Thoracic aorta (tissue), 2 donors: ENCODE results near the gene EPHA6. TPM values are rescaled to one million over a fixed set of nuclear protein-coding genes. Genes with fewer than 3 reads are reported as not detected.

ENCODE experiments used
- ATAC-seq: fragments of 150-250 bp; one replicate; pipeline ENCODE4 v1.8.0; 2017; ENCODE audit warnings: low read depth; ENCODE audit not compliant: insufficient number of reproducible peaks, low FRiP score
- DNase-seq: peaks from one replicate; pipeline ENCODE4 v3.0.0-alpha.2; 2020; ENCODE audit warnings: low spot score
- H3K27ac ChIP-seq, 2 donors: fragments of 200-600 bp; sonication (generic); 1 replicate in 1 of 2; 2 replicates in 1 of 2; pipeline ENCODE4 v1.5.1; 2016; ENCODE audit warnings: mild to moderate bottlenecking in 2 of 2, moderate library complexity in 2 of 2
- H3K27me3 ChIP-seq: fragments of 200-600 bp; sonication (generic); replicated peaks from 2 replicates; pipeline ENCODE4 v1.6.0; 2016; ENCODE audit warnings: mild to moderate bottlenecking; ENCODE audit not compliant: insufficient read depth
- H3K36me3 ChIP-seq: fragments of 200-600 bp; sonication (generic); one replicate; pipeline ENCODE4 v1.5.1; 2016
- H3K4me1 ChIP-seq, 2 donors: fragments of 200-600 bp; sonication (generic); 1 replicate in 1 of 2; 2 replicates in 1 of 2; pipeline versions ENCODE4 v1.5.1 to v1.6.0; 2016; ENCODE audit warnings: low read depth in 2 of 2, mild to moderate bottlenecking in 1 of 2; ENCODE audit not compliant: control insufficient read depth in 1 of 2
- H3K4me3 ChIP-seq: fragments of 200-600 bp; sonication (generic); 2 replicates; pipeline ENCODE4 v1.5.1; 2016; ENCODE audit warnings: mild to moderate bottlenecking
- H3K9me3 ChIP-seq: fragments of 200-600 bp; sonication (generic); 2 replicates; pipeline ENCODE4 v1.5.1; 2016
- total RNA-seq, 2 donors: library from RNA; depleted of rRNA; stranded (reverse); fragments of >200 nt; gene quantifications; one replicate each; pipeline versions ENCODE4 v1.1.0 to v1.2.3, GENCODE V29; 2016
- TF ChIP-seq, protein P1 (sequence below): fragments of 200-600 bp; sonication (generic); IDR thresholded peaks from one replicate; pipeline ENCODE4 v1.5.1; 2019; ENCODE audit warnings: antibody characterized with exemption

EPHA6 gene
- total RNA-seq, 2 donors from 2014 or later, result 0.71 to 3.2 TPM

DNA sequence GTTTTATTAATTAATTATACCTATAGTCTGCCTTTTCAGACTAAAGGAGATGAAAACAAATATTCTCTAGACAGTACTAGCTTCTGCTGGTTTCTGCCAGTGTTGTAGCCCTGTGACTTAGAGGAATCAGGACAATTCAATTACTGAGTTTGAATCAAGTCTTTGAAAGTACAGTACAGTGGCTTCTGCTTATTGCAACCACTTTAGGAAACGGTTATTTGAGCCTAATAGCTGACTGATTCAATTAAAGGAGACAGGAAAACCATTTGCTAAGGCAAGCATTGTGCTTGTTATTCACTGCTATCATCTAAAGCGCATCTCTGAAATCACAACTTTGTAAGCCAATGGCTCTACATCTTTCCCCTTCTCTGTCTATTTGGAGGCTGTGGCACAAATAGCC lies 860.1 kb downstream of the EPHA6 start:
- no peaks in the 10 kb centered on the region for H3K36me3 ChIP-seq
- H3K27me3 ChIP-seq, result no peaks in the 10 kb centered on the region
- TF ChIP-seq, protein P1, sequence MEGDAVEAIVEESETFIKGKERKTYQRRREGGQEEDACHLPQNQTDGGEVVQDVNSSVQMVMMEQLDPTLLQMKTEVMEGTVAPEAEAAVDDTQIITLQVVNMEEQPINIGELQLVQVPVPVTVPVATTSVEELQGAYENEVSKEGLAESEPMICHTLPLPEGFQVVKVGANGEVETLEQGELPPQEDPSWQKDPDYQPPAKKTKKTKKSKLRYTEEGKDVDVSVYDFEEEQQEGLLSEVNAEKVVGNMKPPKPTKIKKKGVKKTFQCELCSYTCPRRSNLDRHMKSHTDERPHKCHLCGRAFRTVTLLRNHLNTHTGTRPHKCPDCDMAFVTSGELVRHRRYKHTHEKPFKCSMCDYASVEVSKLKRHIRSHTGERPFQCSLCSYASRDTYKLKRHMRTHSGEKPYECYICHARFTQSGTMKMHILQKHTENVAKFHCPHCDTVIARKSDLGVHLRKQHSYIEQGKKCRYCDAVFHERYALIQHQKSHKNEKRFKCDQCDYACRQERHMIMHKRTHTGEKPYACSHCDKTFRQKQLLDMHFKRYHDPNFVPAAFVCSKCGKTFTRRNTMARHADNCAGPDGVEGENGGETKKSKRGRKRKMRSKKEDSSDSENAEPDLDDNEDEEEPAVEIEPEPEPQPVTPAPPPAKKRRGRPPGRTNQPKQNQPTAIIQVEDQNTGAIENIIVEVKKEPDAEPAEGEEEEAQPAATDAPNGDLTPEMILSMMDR, result no peak
- H3K4me3 ChIP-seq, result no peak overlapping the region
- ATAC-seq (no peak), DNase-seq (no peak)
- peaks cover 0 to 8% of the 10 kb centered on the region in 2 donors for H3K4me1 ChIP-seq
- no peak overlapping the region for H3K27ac ChIP-seq
- H3K9me3 ChIP-seq, result no peaks in the 10 kb centered on the region

DNA sequence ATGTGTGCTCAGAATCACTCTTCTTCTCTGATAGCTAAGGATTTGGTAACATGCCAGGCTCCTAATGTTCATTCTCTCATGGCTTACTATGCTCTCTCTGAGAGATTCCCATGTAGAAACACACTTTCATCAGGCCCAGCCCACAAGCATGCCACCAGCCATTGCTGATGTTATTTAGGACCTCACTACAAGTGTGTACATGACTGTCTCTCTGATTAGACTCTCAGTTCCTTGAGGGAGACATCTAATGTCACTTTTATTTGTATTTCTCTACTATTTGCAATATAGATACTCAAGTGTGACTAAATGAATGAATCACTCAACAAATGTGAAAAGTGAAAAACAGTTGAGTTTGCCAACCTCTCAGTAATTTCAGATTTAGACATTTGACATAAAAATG lies 865.8 kb downstream of the EPHA6 start:
- Histone ChIP-seq H3K4me1 (no peaks in the 10 kb centered on the region), H3K4me3 (no peak overlapping the region), H3K9me3 (no peaks in the 10 kb centered on the region), H3K27ac (no peak overlapping the region), H3K36me3 (no peaks in the 10 kb centered on the region), H3K27me3 (no peaks in the 10 kb centered on the region)
- TF ChIP-seq, protein P1, result no peak
- ATAC-seq (no peak), DNase-seq (no peak)

DNA sequence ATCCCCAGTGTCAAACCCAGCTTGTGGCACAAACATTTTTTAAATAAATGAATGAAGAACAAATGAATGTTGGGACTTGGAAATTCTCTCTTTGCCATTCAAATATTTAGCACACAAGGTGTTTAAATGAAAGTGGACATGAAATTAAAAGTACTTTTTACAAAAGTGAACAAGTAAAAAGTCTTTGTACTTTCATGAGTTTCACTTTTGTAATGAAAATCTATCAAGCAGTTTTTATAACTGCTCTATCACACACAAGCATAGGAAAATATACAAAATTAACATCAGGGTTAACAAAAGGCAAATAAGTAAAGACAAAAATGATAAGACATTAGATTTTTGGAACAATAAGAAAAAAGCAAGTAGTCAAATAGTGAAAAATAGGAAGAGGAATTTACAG lies 866.3 kb downstream of the EPHA6 start:
- H3K4me1 ChIP-seq, result no peaks in the 10 kb centered on the region
- ATAC-seq, result no peak
- TF ChIP-seq, protein P1, result no peak

DNA sequence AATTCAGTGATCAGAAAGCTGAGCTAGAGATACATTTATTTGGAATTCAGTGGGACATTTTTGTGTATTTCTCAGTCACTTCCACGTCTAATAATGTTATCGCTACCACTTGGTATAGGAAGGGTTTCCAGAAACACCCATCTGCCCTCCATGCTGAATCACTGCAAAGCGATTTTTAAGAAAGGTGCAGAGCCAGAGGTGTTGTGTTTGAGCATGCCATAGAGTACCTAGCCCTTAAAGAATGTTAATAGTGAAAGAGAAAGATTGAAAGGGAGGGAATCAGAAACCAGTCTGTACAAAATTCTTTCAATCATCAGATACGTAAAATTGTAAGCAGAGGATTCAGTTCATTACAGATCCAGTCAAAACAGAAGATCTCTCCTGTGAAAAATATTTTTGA lies 870.1 kb downstream of the EPHA6 start:
- Histone ChIP-seq H3K4me3 (no peak overlapping the region), H3K4me1 (no peaks in the 10 kb centered on the region), H3K9me3 (no peaks in the 10 kb centered on the region), H3K27ac (no peak overlapping the region), H3K27me3 (no peaks in the 10 kb centered on the region), H3K36me3 (no peaks in the 10 kb centered on the region)
- ATAC-seq, result no peak
- TF ChIP-seq, protein P1, result no peak
- DNase-seq, result no peak

More for the DNA sequence above, 866.3 kb downstream of the EPHA6 start:
- Histone ChIP-seq H3K27me3 (no peaks in the 10 kb centered on the region), H3K4me3 (no peak overlapping the region), H3K27ac (no peak overlapping the region), H3K36me3 (no peaks in the 10 kb centered on the region), H3K9me3 (no peaks in the 10 kb centered on the region)
- DNase-seq, result no peak

DNA sequence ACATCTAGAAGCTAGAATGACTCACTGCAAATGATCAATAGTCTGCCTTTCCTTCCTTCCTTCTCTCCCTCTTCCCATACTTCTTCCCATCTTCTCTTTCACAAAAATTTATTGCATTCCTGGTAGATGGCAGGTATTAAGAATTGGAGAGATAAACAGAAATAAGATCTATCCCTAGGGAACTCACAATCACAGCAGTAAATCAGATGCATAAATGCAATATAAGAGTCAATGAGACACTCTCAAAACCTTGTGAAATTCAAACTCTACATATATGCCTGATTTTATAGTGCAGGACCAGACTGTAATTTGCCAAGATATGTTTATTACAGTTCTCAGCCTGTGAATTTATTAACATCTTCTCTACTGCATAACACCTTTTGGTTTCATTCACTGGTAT lies 871.9 kb downstream of the EPHA6 start:
- ATAC-seq (no peak), DNase-seq (no peak)
- H3K27me3 ChIP-seq, result no peaks in the 10 kb centered on the region
- no peak overlapping the region for H3K27ac ChIP-seq
- H3K4me1 ChIP-seq, result no peaks in the 10 kb centered on the region
- TF ChIP-seq, protein P1, result no peak
- H3K4me3 ChIP-seq, result no peak overlapping the region
- no peaks in the 10 kb centered on the region for H3K9me3 ChIP-seq
- H3K36me3 ChIP-seq, result no peaks in the 10 kb centered on the region
